ENCODE data around the gene ERMP1.
"Not testable (repeated sequence)": the region's sequence is repeated elsewhere in the genome, so short reads cannot be mapped to it uniquely, and the experiment has no call there.

ERMP1 gene

DNA sequence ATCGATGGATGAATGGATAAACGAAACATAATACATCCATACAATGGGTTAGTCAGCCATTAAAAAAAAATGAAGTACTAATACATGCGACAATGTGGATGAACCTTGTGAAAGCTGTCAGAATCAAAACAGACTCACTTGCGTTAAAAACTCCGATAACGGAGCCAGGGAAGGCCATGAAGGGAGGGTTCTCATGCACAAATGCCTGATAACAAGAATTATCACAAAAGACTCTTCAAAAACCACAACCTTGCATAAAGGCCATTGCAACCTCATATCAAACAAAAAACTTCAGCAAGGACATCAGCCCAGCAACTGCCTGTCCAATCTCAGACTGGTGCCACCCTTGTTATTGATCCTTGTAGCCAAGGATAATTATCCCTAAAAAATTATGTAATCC, 13.7 kb downstream of the ERMP1 start:
- no peak for DNase-seq (ENCODE audit: low spot score)

DNA sequence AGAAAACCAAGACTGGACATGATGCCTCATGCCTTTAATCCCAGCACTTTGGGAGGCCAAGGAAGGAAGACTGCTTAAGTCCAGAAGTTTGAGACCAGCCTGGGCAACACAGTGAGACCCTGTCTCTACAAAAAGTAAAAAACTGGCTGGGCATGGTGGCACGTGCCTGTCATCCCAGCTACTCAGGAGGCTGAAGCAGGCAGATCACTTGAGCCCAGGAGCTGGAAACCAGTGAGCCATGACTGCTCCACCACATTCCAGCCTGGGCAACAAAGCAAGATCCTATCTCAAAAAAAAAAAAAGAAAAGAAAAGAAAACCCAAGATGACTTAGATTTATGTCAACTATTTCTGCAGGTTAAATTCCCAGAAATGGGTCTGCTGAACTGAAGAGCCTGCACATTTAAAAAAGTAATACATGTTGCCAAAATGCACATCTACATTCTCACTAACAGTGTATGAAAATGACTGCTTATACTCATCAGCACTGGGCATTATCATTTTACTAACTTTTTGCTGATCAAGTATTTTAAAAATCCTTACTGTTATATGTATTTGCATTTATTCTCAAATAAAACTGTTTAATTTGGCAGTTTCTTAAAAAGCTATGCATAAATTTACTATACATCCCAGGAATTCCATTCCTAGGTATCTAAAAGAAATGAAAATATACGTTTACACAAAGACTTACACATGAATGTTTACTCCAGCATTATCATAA, 14.3 kb downstream of the ERMP1 start:
- DNase-seq (ENCODE audit: low spot score): no peak

GRCh38 chr9:5817862-5818261, 15.1 kb downstream of the ERMP1 start:
- DNase-seq (ENCODE audit: low spot score): no peak

DNA sequence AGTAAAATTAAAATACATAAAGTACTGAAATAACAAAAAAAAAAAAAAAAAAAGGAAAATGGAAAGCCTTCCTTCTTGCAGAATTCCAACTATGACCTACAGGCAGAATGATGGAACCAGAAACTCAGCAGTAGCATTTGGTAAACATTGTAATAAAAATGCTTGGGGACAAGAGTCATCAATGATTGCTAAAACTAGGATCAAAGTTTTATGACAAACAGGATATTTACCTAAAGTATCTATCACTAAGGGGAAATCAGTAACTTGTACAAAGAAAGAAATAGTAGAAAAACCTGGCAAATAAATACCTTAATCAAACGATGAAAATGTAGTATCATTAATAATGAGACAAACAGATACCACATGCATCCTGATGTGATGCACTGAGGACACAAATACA, 17.5 kb downstream of the ERMP1 start:
- DNase-seq (ENCODE audit: low spot score): no peak

GRCh38 chr9:5813824-5814223, 19.1 kb downstream of the ERMP1 start:
- no peak for DNase-seq (ENCODE audit: low spot score)

GRCh38 chr9:5811751-5812150, 21.2 kb downstream of the ERMP1 start:
- no peak for DNase-seq (ENCODE audit: low spot score)

- no peak for DNase-seq (ENCODE audit: low spot score)
Observed at GRCh38 chr9:5805478-5805877, 27.4 kb downstream of the ERMP1 start.

- no peak for DNase-seq (ENCODE audit: low spot score)
Observed at GRCh38 chr9:5801739-5802113, 31.2 kb downstream of the ERMP1 start.

- no peak for DNase-seq (ENCODE audit: low spot score)
Observed at GRCh38 chr9:5800969-5801738, 31.8 kb downstream of the ERMP1 start.

DNA sequence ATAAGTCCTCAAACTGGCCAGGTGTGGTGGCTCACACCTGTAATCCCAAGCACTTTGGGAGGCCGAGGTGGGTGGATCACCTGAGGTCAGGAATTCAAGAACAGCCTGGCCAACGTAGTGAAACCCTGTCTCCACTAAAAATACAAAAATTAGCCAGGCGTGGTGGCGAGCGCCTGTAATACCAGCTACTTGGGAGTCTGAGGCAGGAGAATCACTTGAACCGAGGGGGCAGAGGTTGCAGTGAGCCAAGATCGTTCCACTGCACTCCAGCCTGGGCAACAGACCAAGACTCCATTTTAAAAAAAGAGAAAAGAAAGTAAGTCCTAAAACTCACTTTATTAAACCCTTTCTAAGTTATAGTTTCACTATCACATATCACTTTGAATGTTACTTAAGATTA, 32.5 kb downstream of the ERMP1 start:
- DNase-seq (ENCODE audit: low spot score): not testable (repeated sequence)

DNA sequence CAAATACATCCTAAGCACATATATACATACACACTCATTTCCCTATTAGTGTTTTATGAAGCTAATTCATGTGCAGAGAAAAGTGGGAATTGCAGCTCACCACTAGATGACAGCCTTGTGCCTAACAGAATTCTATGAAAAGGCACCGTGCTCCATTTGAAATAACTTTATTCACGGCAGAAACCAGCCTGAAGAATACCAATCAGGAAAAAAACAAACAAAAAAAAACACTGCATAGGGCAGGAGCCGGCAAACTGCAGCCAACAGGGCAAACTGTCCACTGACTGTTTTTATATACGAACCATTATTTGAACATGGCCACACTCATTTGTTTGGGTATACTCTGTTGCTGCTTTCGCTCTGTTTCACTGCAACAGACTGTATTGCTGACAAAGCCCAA, 33.6 kb downstream of the ERMP1 start:
- DNase-seq (ENCODE audit: low spot score): no peak

GRCh38 chr9:5798581-5798980, 34.3 kb downstream of the ERMP1 start:
- DNase-seq (ENCODE audit: low spot score): no peak

DNA sequence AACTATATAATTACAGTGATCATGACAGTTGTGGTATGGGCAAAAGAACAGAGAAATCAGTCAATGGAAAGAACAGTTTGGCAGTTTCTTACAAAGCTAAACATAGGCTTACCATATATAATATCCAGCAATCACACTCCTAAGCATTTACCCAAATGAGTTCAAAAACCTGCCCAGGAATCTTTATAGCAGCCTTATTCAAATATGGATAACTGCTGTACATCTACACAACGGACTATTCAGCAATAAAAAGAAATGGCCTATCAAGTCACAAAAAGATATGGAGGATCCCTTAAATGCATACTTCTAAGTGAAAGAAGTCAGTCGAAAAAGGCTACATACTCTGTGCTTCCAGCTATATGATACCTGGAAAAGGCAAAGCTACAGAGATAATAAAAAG, 36.6 kb downstream of the ERMP1 start:
- no peak for DNase-seq (ENCODE audit: low spot score)

DNA sequence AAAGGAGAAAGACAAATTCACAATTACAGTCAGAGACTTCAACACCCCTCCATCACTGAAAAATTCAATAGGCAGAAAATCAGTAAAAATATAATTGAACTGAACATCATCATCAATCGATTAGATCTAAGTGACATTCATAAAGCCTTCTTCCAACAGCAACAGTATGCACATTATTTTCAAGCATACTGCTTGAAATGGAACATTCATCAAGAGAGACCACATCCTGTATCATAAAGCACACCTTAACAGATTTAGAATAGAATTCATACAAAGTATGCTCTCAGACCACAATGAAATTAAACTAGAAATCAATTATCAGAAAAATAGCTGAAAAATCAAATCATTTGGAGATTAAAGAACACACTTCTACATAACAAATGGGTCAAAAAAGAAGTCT, 39.1 kb downstream of the ERMP1 start:
- no peak for DNase-seq (ENCODE audit: low spot score)

- no peak for DNase-seq (ENCODE audit: low spot score)
Observed at GRCh38 chr9:5791870-5792269, 41.0 kb downstream of the ERMP1 start.

DNA sequence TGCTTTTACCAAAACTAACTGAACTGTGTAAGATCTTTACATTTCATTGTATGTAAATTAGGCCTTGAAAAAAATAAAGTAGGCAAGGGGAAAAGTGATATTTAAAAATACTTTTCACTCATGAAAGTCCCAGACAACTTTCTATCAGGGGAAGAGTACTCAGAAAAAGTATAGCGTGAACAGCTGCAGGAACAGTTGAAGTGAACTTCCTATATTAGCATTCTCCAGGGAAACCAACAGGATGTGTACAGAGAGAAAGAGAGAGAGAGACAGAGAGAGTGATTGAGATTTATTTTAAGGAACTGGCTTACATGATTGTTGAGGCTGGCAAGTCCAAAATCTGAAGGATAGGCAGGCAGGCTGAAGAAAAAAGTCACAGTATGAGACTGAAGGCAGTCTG, 42.0 kb downstream of the ERMP1 start:
- DNase-seq (ENCODE audit: low spot score): no peak

- no peak for DNase-seq (ENCODE audit: low spot score)
Observed at GRCh38 chr9:5789489-5789888, 43.4 kb downstream of the ERMP1 start.

DNA sequence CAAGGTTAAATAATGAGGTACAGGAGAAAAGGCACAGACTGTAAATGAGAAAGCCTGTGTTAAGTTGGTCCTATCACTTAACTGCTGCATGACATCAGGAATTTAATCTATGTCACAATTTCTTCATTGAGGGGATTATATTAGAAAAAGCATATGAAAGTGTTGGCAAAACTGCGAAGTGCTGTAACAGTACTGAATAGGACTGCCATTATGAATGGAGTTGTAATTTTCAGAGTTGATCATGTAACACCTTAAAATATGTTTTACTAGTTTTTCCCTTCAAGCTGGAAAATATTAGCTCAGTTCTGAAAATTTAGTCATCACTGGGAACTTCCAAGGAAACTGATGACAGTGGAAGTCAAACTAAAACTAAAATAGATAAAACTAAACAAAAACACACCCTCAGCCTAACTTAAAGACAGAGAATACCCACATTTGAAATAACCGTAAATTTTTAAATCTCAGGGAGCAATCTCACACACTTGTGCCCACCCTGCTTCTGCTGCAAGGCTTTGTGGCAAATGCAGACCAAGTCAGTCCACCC, 45.1 kb downstream of the ERMP1 start:
- no peak for DNase-seq (ENCODE audit: low spot score)

DNA sequence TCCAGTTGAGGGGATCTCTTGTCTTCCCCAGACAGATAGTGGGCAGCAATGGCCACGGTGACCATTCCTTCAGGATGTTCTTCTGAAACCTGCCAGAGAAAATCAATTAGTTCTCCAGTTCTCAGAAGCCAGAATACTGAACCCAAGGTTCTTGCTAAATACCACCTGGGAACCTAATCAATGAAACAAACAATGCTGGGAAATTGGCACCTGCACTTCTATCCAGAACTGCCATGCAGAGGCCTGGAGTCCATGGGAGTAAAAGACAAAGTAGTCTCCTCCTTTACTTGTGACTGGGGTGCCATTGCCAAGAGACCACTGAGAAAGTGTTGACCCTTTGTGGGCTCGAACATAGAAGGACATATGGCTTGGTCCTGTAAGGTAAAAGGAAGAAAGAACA, 45.7 kb downstream of the ERMP1 start:
- DNase-seq (ENCODE audit: low spot score): no peak

- DNase-seq (ENCODE audit: low spot score): no peak
Observed at GRCh38 chr9:5786370-5787127, 46.4 kb downstream of the ERMP1 start.

DNA sequence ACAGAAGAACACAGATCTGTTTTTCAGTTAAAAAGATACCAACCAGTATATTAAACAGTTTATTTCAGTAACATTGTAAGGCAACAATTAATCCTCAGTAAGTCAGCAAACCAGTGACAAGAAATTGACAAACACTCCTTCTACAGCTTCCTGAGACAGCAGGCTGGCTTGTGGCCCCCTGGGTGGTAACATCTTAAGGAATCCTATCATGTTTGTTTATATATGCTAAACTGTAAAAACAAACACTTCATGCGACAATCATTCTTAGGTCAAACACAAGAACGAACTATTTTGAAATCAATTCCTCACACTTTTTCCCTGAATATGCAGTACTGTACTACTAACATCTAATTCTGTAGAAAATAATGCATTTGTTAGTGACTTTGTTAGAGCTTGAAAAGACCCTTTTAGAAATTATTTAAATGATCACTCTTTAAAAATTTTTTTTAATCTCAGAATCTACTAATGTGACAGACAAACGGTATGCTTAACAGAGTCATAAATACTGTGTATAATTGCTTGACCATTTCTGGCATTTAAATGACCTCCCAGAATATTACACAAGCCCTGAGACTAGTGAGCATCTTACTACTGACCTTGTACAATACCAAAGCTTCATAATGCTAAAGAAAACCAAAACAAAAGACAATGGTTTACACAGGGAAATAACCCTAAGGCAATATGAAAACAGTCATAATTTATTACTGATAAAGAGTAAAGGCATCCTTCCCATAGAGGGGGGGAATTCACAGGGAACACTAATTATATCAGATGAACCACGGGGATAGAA, 48.2 kb downstream of the ERMP1 start:
- no peak for DNase-seq (ENCODE audit: low spot score)

- DNase-seq (ENCODE audit: low spot score): no peak
Observed at GRCh38 chr9:5783982-5784381, 48.9 kb downstream of the ERMP1 start.
